Suppressor macrophage treated with lipopolysaccharide for 4 hours (primary cell): Measurements from ENCODE around the gene XDH.

ENCODE experiments used
- DNase-seq: peaks from one replicate; pipeline ENCODE4 v3.0.0-alpha.2; 2020

The XDH gene

DNA sequence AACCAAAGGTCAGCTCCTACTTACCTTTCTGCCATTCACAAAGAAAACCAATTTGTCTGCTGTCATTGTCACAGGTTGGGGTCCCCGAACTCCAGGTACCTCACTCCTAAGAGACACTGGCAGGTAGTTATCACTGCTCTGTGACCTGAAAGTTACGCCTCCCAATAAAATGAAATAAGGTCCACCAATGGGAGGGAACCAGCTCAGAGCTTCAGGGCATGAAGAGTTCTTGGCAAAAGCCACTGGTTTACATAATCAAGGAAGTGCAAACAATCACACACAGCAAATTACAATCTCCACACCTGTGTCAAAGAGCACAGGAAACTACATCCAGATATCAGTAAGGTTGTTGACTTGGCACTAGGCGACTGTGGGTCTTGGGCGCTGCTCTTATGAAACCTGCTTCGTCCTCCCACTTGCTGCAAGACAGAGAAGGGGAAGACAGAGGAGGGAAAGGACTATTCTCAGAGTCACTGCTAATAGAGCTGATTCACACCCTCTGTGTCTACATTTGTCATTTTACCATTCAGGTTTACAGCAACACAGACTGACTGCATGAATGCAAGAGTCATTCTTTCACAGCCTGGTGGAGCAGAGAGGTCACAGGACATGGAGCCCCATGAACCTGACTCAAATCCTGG lies at the start of gene XDH:
Gene XDH, minus strand, starts transcription at position 142 of the 641 bp plus-strand sequence. Its CDS starts 76 bp downstream, at position 66.
- DNase-seq = peak; percentile 19

DNA sequence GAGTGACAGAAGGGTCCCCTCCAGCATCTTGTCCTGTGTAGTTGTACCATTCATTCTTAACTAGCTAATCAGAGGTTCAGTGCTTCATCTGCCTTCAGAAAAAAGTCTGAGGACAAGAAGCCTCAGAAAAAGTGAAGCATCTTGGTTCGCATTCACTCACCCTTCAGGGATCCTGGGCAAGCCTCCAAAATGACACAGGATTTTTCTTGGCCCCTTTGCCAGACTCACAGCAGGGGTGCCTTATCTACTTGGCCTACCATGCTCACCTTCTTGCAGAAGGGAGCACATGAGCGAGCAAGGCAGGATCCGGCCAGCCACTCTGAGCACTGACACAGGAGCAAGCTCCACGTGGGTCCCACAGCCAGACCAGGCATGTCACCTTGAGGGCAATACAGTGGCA lies 43.1 kb upstream of the XDH start:
- no peak for DNase-seq

DNA sequence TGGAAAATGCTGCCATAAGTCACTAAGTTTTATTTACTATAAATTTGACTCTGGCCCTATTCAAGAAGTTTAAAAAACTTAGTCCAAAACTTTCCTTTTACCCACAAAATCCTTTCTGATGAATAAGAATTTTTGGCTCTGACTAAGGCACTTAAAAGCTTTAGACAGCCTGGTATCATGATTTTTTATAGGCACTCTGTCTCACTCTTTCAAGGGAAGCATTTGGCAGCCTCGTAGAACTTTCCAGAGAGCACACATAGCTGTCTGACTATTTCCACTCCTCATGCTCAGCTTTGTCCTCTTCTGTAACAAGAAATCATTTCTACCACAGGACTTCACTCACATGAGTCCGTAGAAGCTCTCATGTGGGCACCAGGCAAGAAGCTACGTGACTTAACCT lies 32.3 kb upstream of the XDH start:
- no peak for DNase-seq

DNA sequence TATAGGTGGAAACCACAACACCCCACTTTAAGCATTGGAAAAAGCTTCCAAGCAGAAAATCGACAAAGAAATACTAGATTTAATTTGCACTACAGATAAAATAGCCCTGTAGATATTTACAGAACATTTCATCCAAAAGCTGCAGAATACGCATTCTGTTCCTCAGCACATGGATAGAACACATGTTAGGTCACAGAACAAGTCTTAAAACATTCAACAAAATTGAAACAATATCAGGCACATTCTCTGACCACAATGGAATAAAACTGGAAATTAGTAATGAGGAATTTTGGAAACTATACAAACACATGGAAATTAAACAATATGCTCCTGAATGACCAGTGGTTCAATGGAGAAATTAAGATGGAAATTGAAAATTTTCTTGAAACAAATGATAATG lies 27.8 kb upstream of the XDH start:
- DNase-seq = no peak

DNA sequence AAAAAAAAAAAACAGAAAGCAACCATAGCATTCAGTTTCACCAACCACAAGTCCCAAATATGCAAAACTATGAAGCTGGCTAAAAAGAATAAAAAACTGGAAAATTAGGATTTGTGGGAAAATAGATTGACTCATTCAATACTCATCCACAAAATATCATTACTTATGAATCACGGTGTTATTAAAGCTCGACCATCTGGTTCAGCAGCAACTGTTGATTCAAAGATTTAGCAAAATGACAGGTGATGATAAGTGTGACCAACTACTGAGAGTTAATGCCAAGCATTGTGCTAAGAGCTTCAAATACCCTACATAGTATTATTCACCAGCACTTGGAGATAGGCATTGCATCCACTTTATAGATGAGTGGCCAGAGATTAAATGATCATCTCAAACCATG lies 26.2 kb upstream of the XDH start:
- no peak for DNase-seq

DNA sequence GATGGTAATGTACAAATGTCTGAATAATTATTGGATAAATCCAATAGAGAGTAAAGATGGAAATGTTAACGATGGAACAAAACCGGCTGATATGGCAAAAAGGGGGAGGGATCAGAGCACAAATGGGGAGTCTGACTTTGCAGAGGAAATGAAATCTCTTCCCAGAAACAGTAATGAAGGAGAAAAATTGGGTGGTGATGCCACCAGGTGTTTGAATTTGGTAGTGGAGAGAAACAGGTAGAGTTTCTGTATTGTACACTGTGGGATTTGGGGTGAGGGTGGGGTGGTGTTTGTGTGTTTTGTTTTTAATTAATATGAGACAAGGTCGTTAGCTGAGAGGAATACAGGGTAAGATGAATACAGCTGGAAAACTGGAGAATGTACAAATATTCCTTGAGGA lies 20.4 kb upstream of the XDH start:
- no peak for DNase-seq

DNA sequence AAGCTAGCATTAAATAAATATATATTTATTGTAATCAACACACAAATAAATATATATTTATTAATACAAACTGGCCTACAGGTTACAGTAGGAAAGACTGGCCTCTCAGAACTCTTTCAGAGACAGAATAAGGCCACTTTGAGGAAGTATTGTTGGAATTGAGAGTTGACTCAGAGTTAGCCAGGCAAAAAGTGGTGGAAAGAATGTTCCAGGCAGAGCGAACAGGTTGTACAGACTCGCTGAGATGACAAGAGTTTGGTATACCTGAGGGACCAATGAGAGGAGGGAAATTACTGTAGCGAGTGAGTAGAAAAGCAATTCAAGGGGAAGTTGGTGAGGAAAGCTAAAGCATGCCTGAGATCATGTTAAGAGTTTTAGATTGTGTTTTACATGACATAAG lies 19.0 kb upstream of the XDH start:
- no peak for DNase-seq

DNA sequence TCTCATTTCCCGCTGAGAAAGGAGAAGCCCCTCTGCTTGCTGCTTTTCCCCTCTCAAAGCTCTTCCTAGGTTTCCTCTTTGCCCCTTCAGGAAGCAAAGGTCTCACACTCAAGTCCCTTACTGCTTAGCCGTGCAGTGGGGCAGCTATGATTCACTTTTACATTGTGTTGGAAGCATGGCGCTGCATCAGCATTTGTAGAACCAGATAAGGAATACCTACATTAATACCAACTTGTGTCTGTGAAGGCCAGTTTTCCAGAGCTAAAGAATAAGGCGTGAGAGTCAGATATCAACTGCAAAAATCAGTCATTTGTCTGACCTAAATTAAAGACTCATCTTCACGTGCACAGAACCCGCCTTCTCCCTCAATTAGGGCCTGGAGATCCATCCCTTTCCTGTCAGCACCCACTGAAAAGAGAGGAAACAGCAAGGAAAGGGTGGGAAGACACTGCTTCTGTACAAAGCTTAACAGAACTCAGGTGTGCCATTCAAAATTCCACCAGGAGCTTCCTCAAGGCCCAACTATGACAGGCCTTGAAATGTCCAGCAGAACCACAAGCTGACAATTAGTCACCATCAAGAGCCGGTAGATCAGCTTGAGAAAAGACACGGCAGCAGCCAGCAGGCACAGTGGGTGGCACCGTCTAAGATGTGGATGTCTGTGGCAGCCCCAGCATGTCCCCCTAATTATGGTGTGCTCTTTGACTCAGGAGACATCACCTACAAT lies 16.1 kb upstream of the XDH start:
- DNase-seq = no peak

DNA sequence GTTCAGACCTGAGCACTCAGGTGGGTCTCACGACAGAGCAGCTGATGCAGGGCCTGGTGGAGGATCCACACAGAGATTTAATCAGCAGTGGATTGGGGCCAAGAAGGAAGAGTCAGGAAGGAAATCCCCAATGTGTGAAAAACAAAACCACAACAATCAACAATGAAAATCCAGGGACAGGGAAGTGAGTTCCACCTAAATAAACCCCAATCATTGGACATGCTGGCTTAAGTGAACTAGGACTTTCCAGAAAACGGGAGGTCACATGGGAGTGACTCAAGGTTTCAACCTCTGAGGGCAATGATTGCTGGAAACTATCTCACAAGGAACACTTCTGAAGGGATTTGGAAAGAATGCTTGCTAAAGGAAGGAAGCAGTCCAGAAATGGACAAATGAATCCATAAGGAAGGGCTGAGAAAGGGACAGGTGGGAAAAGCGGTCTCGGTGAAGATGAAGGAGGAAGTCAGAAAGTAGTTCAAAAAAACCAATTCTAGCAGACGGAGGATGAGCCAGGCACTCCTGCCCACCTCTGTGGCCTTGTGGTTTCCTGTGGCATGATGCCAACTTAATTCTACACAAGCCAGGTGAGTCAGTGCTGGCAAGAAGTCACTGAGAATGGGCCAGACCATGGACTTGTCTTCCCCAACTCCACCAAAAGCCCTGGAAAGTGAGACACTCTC lies 15.4 kb upstream of the XDH start:
- DNase-seq = peak; percentile 26

DNA sequence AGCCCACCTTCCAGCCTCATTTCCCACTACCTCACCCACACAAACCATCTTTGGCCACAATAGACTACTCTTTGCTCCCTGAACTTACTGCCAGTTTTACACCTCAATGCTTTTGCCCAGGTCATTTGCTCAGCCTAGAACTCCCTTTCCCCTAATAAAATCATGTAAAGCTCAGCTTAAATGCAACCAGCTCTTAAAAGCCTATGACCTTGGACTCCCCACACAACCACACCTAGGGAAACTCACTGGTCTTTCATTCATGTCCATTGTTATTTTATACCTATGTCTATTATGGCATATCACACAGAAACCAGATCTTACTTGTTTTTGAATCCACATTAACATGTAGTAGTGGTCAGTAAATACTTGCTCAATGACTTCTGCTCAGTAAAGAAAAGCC lies 14.5 kb upstream of the XDH start:
- no peak for DNase-seq

DNA sequence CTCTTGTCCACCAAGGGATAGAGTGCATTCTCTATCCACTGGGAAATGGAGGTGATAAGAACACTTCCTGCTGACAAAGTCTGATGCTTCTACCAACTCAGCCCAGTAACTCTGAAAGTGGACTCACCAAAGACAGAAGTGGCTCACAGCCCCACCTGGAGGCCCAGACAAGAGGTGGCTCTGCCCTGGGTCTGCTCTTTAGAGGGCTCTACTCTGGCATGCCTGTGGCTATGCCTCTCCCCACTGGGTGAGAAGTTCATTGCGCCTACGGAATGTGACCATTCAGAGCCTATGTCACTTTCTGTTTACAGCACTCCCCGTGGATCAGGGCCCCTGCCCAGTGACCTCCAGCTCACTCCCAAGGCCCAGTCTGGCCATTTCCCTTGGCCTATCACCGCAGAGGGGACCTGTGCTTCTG lies 13.5 kb upstream of the XDH start:
- no peak for DNase-seq

DNA sequence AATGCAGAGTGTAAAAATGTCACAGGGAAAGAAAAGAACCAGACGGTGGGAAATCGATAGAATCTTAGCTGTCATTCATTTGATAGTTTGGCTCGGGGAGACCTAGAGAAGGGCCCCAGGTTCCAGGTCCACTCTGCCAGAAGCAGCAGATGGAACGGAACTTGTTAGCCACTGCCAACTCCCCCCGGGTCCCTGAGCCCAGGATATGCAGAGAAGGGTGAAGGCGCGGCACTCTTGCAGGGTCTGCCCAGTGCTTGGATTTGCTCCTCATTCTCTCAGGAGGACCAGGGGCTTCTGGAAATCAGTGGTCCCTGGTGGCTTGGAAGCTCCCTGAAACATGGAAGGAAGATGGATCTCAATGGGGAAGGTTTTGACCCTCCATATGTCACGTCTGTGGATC lies 11.6 kb upstream of the XDH start:
- no peak for DNase-seq

DNA sequence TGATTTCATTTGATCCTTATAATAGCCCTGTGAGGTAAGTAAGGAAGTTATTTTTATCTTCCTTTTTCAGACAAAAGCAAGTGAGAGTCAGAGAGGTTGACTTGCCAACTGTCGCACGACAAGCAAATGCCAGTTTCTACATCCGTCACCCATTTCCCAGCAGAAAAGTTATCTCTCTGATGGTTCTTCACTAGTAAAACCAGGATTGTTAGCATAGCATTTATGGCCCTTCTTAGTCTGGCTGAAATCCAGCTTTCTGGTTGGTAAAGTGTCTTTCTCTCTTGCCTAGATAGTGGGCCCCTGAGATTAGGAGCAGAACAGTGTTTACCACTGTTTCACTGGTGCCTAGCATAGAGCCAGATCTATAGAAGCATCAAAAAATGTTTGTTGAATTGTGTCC lies 7.1 kb upstream of the XDH start:
- no peak for DNase-seq

DNA sequence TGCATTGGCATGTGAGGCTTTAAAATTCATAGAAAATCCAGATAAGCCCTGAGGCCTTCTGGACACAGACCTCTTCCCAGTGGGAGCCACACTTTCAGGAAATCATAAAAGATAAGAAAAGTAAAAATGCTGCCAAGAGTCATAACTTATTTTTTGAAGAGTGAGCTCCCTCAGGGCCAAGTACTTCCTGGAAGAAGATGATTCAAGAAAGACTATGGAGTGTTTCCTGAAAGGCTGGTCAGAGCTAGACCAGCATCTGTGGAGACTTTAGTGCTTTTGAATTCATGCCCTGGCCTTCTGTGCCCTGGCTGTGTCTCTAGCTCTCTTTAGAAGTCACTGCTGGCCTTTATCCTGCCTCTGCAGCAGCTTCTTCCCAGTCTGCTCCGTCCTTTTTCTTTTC lies 6.4 kb upstream of the XDH start:
- no peak for DNase-seq

DNA sequence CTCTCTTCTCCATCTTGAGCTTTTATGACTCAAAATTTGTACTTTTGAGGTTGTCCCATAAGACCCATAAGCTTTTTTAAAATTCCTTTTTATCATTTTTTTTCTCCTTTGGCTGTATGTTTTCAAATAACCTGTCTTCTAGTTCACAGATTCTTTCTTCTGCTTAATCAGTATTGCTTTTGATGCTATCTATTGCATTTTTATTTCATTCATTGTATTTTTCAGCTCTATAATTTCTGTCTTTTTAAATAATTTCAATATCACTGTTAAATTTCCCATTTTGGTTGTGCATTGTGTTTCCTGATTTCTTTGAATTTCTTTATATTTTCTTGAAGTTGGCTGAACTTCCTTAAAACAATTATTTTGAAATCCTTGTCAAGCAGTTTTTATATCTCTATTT lies 4.8 kb upstream of the XDH start:
- no peak for DNase-seq

DNA sequence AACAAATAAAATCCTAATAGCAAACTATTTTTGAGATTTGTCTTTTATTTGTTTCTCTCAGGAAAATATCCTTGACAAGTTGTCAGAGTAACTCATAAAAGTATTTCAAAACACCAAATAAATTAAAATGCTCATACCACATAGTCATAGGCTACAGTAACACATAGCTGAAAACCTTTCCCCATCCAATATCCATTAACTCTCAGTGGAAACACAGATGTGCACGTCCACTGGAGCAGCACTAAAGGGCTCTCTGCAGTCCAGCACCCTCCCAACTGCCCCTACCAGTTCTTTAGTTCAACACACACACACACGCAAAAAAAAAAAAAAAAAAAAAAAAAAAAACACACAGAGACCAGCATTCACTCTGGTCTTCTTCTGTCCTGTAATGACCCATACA lies 879 bp upstream of the XDH start:
- no peak for DNase-seq

DNA sequence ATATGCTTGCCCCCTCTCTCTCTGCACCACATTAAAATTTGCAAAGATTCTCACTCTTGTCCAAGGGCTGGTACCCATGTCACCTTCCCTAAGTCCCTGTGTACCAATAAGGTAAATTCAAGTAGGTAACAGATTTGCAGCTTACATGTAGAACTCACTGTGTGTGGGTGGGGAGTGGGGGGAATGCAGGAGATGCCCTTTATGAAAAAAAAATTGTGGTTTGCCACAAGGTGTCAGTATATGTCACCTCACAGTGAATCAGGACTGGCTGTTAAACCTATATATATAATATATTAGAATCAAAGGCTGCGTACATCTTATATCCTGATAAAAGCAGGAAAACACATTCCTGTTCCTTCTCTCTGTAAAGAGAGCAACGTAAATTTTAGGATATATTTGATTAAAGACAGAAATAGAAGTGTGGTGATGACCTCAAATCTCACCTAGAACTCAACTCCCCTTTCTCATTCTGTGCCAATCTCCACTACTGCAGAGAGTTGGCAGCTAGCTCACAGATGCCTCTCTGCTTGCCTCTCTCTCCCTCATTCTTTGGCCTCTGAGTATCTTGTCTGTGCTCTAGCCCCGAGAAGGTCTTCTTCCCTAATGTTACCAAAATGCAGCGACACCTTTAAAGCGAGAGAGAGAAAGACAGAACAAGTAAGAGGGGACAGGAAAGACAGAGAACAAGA lies 536 bp downstream of the XDH start:
- DNase-seq = no peak

DNA sequence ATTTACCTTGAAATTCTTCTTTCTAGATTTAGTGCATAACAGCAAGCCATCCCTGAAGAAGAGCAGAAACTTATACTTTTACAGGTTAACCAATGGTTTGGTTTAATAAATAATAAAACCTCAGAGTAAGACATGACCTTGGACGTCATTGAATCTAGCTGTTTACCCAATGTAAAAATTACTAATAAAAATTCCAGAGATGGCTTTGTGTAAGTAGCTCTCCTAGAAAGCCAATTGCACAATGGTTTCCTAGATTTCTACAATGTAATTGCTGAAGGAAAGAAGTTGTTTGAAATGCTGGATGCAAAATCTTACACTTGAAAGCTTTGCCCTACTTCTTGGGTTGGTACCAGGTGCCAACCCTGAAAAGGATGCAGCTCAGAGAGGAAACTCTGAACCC lies 1.5 kb downstream of the XDH start:
- DNase-seq = no peak

DNA sequence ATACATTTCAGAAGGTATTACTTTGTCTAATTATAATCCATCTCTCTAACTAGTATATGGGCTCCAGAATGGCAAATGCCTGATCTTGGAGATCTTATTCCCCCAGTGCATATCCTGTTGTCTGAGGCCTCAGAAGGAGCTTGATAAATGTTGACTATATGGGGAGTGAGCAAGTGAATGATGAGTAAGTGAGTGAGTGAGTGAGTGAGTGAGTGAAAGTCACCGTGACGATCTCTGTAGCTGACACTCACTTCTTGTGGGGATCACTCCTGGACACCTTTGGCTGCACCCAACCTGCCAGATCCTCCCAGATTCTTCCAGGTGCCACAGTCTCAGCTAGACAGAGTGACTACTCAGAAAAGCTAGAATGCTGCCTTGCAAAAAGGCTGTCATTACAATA lies 2.8 kb downstream of the XDH start:
- no peak for DNase-seq

DNA sequence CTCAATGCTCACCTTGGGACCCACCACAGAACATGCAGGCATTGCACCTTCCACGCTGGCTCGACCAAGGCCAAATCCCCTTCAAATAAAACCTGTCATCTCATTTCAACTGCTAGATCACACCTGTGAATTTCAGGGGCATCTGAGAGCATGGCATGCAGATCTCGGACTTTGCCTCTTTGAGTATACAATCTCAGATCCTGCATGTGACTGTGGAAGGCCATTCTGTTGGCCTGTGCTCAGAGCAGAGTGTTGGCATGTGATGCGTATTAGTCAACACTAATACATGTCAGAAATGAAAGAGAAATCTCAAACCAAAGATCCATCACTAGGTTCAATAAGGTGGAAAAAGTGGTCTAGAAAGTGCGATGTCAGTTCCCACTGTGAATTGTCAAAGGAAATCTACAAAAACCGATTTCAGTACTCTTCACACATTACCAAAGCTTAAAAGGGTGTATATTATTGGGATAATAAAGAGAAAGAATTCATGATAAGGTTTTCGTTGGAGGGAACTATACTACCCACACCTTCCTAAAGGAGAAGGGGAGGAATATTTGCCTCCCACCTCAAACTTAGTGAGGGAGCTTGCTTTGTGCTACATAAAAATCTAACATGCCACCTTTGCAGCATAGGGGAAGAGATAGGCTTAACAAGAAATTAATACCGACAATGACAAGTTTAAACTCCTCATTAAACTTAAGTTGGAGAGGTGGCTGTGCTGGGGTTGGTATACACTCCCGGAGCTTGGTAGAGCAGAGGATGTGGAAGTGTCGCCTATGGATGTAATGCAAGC lies 7.8 kb downstream of the XDH start:
- DNase-seq = no peak

DNA sequence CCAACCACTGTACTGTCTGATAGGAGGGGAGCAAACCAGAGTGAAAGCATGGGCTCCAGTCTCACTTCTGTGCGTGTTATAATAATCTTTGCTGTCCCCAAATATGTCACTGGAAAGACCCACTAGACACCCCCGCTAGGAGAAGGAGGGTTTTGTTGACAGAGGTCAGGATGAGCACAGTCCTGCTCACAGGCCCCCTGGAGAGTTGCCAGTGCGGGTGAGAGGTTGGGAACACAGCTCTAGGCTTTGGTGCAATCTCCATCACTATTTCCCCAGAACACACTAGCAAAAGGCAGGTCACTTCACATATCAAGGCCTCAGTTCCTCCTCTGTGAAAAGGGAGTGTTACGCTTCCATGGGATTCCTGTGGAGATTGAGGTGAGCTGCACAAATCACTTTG lies 9.7 kb downstream of the XDH start:
- DNase-seq = no peak

DNA sequence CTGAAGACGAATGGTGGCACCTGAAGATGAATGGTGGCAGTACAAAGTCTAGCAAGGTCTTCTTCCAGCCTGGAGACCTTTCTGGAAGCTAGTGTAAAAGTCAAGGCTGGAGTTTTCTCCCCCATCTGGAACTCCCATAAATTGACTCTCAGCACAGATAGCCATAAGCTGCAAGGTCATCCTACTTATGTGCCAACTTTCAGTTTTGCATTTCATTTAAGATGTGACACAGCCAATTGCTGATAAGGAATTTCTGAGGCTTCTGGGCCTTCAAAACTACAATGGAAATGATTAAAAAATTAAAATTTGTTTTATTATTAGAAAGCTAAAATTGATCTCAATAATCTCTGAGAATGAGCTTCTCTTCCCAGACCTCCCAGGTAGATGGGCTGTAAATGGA lies 10.2 kb downstream of the XDH start:
- DNase-seq = no peak

DNA sequence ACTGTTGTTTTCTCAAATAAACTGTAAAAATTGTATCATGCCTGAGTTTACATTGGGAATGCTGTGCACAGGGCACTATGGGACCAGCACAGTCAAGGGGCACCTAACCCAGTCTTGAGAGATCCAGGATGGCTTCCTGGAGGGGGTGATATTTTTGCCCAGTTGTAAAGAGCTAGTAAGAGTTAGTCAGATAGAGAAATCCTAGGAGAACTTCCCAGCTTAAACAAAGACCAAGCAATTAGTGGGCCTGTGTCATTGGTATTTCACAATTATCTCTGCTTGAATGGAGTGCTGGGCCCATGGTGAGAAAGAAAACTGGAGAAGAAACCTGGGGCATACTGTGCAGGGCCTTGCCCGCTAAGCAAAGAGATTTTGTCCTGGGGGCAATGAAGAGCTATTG lies 12.2 kb downstream of the XDH start:
- DNase-seq = no peak
